HG03521 (cell line): ENCODE data around the gene OR13C8.
"Not testable (repeated sequence)": the region's sequence is repeated elsewhere in the genome, so short reads cannot be mapped to it uniquely, and the experiment has no call there.

ENCODE experiments used
- ATAC-seq: cut with Tn5 transposase; IDR thresholded peaks from one replicate; pipeline ENCODE4 v1.9.1; 2021; ENCODE audit warnings: mild to moderate bottlenecking, moderate library complexity; ENCODE audit not compliant: unreplicated experiment

The OR13C8 gene

DNA sequence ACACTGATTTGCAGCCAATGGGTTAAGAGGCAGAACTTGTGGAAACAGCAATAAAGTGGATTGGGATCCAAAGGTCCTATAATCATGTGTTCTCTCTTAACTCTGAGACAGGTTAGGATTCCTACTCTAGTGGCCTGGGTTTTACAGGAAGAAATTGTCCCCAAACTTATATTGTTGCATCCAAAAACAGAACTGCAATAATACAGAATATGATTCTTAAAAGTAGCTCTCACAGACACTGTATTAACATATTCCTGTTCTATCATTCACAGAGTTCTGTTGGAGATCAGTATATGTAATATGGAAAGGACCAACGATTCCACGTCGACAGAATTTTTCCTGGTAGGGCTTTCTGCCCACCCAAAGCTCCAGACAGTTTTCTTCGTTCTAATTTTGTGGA, at the start of gene OR13C8:
OR13C8 (plus strand) TSS at position 301 of the 400 bp plus-strand sequence; CDS start at position 301, 0 bp downstream.
- no peak for ATAC-seq

DNA sequence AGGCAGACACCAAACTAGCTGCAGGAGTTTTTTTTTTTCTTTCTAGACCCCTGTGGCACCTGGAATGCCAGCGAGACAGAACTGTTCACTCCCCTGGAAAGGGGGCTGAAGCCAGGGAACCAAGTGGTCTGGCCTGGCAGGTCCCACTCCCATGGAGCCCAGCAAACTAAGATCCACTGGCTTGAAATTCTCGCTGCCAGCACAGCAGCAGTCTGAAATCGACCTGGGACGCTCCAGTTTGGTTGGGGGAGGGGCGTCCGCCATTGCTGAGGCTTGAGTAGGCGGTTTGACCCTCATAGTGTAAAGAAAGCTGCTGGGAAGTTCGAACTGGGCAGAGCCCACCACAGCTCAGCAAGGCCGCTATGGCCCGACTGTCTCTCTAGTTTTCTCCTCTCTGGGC, 48.7 kb upstream of the OR13C8 start:
- ATAC-seq = not testable (repeated sequence)

DNA sequence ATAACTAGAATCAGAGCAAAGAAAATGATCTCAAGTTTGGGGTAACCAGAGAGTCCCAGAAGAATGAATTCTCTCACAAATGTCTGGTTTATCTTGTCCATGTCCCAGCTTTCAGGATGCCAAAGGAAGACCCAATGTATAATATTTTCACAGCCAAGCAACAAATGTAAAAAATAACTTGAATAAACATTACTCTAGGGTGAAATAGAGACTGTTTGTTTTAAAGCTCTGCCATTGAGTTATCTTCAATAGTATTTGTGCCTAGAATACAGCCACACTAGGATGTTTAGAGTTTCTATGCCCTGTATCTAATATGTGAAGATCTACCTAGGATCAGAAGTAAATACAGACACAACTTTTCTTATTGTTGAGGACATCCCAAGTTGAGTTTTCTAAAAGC, 41.9 kb upstream of the OR13C8 start, which contains the start of gene OR13C4:
OR13C4 (minus strand) TSS at position 101 of the 400 bp plus-strand sequence; CDS start at position 101, 0 bp downstream.
- ATAC-seq = no peak

GRCh38 chr9:104536756-104537155, 32.2 kb upstream of the OR13C8 start, which contains the start of gene OR13C3:
Gene OR13C3 (minus strand): TSS chr9:104536856. CDS start chr9:104536723, 133 bp downstream.
- no peak for ATAC-seq

DNA sequence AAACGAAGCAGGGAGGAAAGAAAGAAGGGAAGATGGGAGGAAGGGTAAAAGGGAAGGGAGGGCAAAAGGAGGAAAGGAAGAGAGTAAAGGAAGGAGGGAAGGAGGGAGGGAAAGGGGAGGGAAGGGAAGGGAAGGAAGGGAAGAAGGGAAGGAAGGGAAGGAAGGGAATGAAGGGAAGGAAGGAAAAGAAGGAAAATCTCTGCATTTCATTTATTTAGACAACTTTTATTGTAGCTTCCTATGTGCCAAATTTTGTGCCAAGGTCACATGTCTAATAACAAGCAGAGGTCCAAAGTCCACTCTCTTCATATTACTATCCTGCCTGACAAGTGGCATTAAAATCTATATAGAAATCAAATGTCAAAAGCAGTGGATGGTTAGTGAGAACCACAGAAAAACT, 29.7 kb upstream of the OR13C8 start:
- no peak for ATAC-seq

DNA sequence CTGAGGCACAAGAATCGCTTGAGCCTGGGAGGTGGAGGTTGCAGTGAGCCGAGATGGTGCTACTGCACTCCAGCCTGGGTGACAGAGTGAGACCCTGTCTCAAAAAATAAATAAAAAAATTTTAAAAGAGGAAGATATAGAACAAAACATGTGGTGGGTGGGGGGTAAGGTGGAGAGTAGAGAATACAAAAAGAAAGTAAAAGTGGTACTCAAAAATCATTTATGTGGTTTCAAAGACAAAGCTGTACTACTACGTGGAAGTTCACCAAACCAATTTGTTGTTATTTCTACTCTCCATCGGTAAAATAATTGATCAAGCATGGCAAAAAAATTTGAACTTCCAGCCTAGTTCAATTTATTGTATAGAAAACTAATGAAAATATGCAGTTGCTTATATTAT, 24.3 kb upstream of the OR13C8 start:
- ATAC-seq = no peak

- ATAC-seq = no peak
Observed at GRCh38 chr9:104553261-104553660, 15.7 kb upstream of the OR13C8 start.

DNA sequence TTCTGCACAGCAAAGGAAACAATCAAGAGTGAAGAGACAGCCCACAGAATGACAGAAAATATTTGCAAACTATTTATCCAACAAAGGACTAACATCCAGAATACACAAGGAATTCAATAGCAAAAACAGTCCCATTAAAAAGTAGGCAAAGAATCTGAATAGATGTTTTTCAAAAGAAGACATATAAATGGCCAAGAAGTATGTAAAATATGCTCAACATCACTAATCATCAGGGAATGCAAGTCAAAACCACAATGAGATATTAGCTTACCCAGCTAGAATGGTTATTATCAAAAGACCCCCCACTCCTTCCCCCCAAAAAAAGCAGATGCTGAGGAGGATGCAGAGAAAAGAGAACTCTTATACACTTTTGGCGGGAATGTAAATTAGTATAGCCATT, 13.4 kb upstream of the OR13C8 start:
- no peak for ATAC-seq

DNA sequence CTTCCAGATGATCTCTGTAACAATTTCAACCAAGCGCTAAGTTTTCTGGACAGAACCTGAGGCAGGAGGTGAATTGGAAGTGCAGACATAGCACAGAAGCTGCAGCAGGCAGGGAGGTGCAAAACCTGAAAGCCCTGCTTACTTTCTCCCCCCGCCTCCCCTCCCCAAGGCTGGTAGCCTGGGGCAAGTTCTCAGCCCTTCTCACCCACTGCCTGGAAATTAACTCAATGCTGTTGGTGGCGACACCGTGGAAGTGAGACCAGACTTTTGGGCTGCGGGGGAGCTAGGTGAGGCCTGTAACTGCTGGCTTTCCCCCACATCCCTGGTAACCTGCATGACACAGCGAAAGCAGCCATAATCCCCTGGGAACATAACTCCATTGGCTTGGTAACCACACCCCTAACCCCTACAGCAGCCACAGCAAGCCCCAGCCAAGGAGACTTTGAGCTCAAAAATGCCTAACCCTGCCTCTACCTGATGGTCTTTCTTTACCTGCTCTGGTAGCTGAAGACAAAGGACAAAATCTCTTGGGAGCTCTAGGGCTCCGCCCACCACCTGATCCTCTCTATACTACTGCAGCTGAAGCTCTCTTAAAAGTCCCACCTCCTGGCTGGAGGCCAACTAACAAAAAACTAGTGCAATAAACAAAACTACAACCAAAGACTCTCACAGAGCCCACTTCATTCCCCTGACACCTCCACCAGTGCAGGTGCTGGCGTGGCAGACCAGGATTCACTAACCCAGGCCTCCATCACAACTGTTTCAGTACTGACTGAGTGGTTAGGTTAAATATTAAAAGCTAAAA, 11.9 kb upstream of the OR13C8 start:
- no peak for ATAC-seq

GRCh38 chr9:104564358-104564757, 4.6 kb upstream of the OR13C8 start:
- no peak for ATAC-seq

DNA sequence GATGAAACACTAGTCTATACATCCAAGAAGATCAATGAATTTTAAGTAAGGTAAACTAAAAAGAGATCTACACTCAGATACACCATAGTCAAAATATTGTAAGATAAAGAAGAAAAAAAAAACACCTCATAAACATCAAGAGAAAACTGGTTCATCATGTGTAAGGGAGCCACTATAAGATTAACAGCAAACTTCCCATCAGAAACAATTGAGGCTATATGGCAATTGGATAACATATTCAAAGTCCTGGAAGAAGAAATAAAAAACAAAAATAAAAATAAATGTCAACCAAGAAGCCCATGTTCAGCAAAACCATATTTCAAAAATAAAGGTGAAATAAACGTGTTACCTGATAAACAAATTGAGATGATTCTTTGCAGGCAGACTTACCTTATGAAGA, 3.6 kb downstream of the OR13C8 start:
- no peak for ATAC-seq

DNA sequence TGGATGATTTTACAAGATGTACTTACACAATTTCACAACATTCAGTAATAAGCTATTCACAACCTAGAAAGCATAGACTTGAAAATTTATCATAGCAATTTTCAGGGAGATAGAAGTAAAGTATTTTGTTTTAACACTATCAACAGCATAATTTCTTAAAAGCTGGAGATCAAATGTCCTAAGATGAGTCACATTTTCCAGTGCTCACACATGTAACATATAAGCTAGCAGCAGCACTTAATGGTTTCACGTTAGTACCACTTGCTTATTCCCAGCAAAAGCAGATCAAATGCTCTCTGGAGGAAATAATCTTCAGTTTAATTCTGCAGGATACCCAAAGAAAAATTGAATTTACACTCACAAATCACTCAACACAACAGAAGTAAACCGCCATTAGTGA, 6.5 kb downstream of the OR13C8 start:
- no peak for ATAC-seq

DNA sequence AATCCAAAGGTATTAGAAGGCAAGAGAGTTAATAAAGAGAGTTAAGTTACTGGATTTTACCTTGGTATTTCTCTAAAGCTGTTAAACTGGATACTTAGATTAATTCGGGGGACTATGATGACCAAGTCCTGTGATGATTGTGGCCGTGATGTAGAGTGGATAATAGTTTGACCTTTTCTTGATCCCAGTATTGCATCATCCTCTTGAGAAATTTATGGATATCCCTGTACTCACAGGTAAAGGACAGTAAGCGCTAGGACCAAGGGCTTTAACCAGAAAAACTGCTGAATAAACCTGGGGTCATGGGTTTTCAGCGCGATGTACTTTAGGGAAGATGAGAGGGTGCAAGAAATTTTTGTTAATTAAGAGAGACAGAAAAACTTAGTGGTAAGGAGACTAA, 8.3 kb downstream of the OR13C8 start:
- no peak for ATAC-seq

GRCh38 chr9:104580562-104580961, 11.6 kb downstream of the OR13C8 start:
- ATAC-seq = no peak

DNA sequence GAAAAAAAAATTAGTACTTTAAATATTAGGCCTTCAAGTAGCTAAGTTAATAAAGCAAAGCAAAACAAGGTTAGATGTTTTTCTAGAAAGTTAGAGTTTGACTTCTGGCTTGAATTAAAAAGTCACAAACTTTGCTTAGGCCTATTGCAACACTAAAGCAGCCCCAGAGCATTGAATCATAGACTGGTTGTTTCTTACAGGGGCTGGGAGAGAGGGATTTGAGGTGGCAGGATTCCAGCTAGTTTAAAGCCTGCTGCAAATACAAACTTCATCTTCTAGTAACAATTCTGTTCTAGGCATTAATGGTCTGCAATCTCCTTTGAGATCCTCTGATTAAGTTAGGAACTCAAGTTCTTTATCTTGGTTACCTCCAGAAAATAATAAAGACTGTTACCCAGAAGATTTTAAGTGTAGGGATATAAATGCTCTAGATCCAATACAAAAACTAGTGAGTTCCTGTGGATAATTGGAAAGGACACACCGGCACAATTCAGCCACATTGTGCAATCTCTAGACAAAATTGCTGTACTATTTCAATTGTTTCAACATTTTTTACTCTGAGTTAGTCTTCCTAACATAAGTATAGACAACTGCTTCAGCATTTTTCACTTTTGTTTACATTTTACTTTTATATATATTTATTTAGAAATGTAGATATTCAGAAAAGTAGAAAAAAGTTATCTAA, 17.7 kb downstream of the OR13C8 start:
- ATAC-seq = no peak

DNA sequence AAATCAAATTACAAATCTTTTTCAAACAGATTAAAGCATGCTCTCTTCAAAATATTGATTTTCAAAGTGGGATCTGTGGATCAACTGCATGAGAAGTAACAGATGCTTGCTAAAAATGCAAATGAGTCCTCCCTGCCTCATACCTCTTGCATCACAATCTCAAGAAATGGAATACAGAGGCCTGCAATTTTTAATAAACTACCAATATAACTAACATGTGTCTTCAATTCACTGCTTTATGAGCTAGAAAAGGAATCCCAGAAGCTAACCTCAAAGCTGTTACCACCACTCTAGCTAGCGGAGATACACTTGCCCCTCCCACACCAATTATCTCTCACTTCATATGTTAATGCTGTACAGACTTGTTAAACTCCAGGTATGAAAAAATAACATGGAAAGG, 20.7 kb downstream of the OR13C8 start:
- ATAC-seq = no peak

- not testable (repeated sequence) for ATAC-seq
Observed at GRCh38 chr9:104598749-104599148, 29.8 kb downstream of the OR13C8 start.

GRCh38 chr9:104599313-104599712, 30.3 kb downstream of the OR13C8 start, which contains the start of gene OR13C5:
Gene OR13C5 (minus strand): TSS chr9:104599413. CDS start chr9:104599413, 0 bp downstream.
- ATAC-seq = not testable (repeated sequence)

DNA sequence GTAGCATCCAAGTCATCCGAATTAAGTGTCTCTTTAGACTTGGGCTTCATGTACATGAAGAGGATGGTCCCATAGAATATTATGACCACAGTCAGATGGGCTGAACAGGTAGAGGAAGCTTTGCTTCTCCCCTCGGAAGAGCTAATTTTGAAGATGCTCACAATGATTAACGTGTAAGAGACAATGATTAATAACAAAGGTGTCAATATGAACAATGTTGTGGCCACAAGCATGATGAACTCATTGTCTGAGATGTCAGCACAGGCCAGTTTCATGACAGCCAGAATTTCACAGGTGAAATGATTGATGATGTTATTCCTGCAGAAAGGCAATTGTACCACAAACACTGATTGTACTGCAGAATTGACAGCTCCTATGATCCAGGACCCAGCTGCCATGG, 35.8 kb downstream of the OR13C8 start:
- no peak for ATAC-seq

DNA sequence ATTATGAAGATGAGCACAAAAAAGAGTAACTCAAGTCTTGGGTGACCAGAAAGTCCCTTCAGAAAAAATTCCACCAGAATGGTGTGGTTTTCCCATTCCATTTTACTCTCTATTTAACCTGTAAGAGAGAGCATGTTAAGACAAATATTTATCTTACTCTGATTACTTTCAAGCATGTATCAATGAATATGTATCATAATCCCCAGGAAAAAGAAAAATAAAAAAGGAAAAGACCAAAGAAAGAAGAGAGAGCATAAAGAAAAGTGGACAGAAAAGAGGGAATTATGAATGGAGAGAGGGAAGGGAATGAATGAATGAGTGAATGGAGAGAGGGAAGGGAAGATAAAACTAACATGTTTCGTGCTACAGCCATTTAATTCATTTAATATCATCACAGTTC, 36.6 kb downstream of the OR13C8 start, which contains the start of gene OR13C2:
OR13C2 (minus strand) TSS at position 101 of the 400 bp plus-strand sequence; CDS start at position 101, 0 bp downstream.
- not testable (repeated sequence) for ATAC-seq

DNA sequence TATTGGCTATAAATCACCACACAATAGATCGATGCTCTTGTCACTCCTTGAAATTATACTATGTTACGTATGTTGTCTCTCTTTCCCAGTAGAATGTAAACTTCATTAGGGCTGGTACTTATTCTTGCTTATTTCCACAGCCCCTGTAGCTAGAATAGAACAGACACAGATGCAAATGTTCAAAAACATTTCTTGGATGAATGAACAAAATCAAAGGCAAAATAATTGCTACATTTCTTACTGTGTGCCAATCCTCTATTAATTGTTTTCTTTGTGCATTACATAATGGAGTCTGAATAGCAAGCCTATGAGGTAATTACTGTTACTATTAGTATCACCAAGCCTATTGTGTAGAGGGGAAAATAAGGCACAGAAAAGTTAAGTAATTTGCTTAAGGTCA, 37.2 kb downstream of the OR13C8 start:
- ATAC-seq = no peak

GRCh38 chr9:104608336-104608735, 39.4 kb downstream of the OR13C8 start:
- no peak for ATAC-seq
